Calu3 (cell line): ENCODE results near the gene ZDHHC22. TPM values are rescaled to one million over a fixed set of nuclear protein-coding genes. Genes with fewer than 3 reads are reported as not detected.

Source experiments
- BruUV-seq: library from RNA; stranded (reverse); fragments of 400-500 nt; replicated peaks from 2 replicates; lab custom pipeline; 2021; lab: Mats Ljungman, UMichigan
- CTCF ChIA-PET: fragments of 300-600 bp; sonication (Branson Sonifier 250); formaldehyde crosslinking; loops from one replicate; lab custom pipeline; 2022; ENCODE audit warnings: antibody characterized with exemption; lab: Charles Lee
- DNase-seq: peaks from one replicate; pipeline ENCODE4 v3.0.0; 2022
- H3K27ac Mint-ChIP-seq: one replicate; pipeline ENCODE4 v1.8.0; 2022; ENCODE audit warnings: mixed read lengths; ENCODE audit not compliant: unreplicated experiment
- H3K27me3 Mint-ChIP-seq: one replicate; pipeline ENCODE4 v1.8.0; 2022; ENCODE audit warnings: mixed read lengths; ENCODE audit not compliant: unreplicated experiment
- H3K36me3 Mint-ChIP-seq: one replicate; pipeline ENCODE4 v1.8.0; 2022; ENCODE audit warnings: mild to moderate bottlenecking, moderate library complexity, mixed read lengths; ENCODE audit not compliant: insufficient read depth, unreplicated experiment
- H3K4me1 Mint-ChIP-seq: one replicate; pipeline ENCODE4 v1.8.0; 2022; ENCODE audit warnings: mild to moderate bottlenecking, low read depth, mixed read lengths; ENCODE audit not compliant: unreplicated experiment
- H3K4me3 Mint-ChIP-seq: one replicate; pipeline ENCODE4 v1.8.0; 2022; ENCODE audit warnings: mild to moderate bottlenecking, low read depth, moderate library complexity, mixed read lengths; ENCODE audit not compliant: unreplicated experiment
- H3K9me3 Mint-ChIP-seq: one replicate; pipeline ENCODE4 v1.8.0; 2022; ENCODE audit warnings: low read depth, mixed read lengths; ENCODE audit not compliant: unreplicated experiment
- intact Hi-C: fragments of 100-400 bp; cut with micrococcal nuclease; formaldehyde crosslinking; loops from one replicate; pipeline ENCODE4 v1.10.0; 2022; ENCODE audit not compliant: unreplicated experiment
- total RNA-seq: library from RNA; stranded (reverse); gene quantifications from 2 replicates; pipeline ENCODE4 v1.2.3, GENCODE V29; 2022
- TF ChIP-seq, protein P1 (sequence below): fragments of 200-600 bp; IDR thresholded peaks from one replicate; pipeline ENCODE4 v1.8.0; 2022; ENCODE audit warnings: antibody characterized with exemption; ENCODE audit not compliant: unreplicated experiment

The ZDHHC22 gene
- total RNA-seq, 1 experiment from 2014 or later: not detected

DNA sequence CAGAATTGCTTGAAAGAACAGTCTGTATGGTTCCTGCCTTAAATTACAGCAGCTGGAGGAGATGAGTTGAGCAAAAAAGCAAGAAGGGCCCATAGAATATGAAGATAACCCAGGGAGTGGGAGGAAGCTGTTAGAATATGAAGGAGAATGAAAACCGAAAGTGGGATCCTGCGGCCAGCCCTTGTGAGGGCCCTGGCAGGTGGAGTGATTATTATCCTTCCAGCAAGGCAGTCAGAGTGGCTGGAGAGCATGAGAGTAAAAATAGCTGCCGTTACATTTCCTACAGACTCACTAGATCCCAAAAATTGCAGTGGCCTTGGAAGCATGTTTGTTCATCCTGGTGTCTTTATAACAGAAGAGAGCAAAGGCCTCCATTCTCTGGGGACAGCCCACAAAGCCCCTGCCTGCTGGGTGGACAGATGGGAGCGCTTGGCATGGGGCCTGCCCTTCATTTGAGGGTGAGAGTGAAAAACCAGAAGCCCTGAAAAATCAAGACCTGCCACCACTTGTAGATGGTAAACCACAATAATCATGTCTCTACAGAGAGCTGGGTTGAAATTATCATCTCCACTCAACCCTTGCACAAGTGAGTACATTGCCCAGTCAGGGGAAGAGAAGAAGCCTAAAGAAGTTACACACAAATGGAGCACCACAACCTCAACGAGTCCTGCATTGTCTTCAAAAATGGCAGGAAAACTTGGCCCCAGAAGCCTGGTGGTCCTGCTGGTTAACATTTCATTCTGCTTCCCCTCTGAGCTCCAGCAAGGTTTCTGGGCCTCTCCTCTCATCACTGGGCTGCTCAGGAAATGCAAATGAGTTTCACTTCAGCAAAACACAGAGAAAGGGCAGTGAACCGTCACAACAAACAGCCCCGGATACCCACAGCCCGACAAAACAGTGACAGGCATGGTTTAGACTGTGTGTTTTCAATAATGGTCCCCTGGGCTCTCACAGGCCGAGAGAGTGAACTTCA lies 20.5 kb downstream of the ZDHHC22 start:
- Mint-ChIP-seq H3K27me3 (peaks cover 13% of the 10 kb centered on the region), H3K27ac (no peak overlapping the region), H3K9me3 (no peaks in the 10 kb centered on the region), H3K36me3 (peaks cover 8% of the 10 kb centered on the region), H3K4me1 (peaks cover 18% of the 10 kb centered on the region), H3K4me3 (no peak overlapping the region)
- BruUV-seq: no TSS peak
- no peak for DNase-seq
- intact Hi-C loops: no loop called here
- TF ChIP-seq, protein P1, sequence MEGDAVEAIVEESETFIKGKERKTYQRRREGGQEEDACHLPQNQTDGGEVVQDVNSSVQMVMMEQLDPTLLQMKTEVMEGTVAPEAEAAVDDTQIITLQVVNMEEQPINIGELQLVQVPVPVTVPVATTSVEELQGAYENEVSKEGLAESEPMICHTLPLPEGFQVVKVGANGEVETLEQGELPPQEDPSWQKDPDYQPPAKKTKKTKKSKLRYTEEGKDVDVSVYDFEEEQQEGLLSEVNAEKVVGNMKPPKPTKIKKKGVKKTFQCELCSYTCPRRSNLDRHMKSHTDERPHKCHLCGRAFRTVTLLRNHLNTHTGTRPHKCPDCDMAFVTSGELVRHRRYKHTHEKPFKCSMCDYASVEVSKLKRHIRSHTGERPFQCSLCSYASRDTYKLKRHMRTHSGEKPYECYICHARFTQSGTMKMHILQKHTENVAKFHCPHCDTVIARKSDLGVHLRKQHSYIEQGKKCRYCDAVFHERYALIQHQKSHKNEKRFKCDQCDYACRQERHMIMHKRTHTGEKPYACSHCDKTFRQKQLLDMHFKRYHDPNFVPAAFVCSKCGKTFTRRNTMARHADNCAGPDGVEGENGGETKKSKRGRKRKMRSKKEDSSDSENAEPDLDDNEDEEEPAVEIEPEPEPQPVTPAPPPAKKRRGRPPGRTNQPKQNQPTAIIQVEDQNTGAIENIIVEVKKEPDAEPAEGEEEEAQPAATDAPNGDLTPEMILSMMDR: no peak
- CTCF ChIA-PET: interaction anchor here (1.2 kb wide), 1 partner anchor 198 kb away, joined by 4 read pairs; no protein-coding TSS in a partner anchor

DNA sequence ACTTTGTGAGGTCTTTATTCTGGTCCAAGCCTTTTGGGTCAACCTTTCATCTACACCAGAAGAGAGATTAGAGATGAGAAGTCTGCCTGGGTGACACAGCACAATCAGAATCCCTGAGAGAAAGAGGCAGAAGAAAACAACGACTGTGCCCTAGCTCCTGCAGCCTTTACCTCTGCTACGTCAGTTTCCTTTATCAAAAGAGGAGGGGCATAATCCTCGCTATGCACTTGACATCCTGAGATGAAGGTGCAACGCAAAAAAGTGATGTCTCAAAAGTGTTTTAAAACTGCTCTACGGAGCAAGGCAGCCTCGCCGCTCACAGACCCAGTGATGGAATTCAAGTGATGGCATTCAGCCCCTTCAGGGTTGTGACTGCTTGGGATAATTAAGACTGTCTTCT lies 21.7 kb downstream of the ZDHHC22 start:
- no peak for DNase-seq
- BruUV-seq: no TSS peak
- Mint-ChIP-seq H3K4me1 (peaks cover 18% of the 10 kb centered on the region), H3K36me3 (peaks cover 11% of the 10 kb centered on the region), H3K4me3 (no peak overlapping the region), H3K27me3 (peaks cover under 1% of the 10 kb centered on the region), H3K27ac (no peak overlapping the region), H3K9me3 (no peaks in the 10 kb centered on the region)
- TF ChIP-seq, protein P1: no peak
- CTCF ChIA-PET: interaction anchor here (1.2 kb wide), 1 partner anchor 199 kb away, joined by 4 read pairs; no protein-coding TSS in a partner anchor
- intact Hi-C loops: no loop called here

DNA sequence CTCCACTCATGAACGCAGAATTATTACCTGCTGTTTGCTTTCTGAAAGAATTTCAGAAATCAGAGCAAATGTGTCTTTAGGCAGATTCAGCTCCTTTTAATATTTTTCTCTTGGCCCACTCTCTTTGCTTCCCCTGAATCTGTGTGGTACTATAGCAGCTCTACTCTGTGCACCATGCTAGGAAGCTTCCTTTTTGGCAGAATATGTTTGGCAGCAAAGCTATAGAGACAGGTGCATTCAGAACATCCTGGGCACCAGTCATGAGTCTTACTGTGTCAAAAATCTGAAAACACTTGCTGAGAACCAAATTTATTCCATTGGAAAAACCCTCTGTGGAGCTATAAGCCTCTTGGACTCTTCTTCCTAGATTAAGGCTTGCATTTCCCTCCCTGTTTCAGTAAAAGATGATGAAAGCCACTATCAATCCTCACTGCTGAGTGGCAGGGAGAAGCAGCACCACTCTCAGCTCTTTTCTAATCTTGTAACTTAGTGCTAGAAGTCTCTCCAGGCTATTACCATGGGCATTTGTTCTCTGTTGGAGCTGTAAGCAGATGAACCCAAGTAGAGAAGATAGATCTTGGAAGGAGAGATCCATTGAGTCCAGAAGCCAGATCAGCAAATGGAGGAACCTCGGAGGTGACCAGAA lies 25.3 kb downstream of the ZDHHC22 start:
- H3K4me3 Mint-ChIP-seq: no peak overlapping the region
- intact Hi-C loops: no loop called here
- H3K9me3 Mint-ChIP-seq: no peaks in the 10 kb centered on the region
- no peak overlapping the region for H3K27ac Mint-ChIP-seq
- DNase-seq: no peak
- TF ChIP-seq, protein P1: no peak
- peaks cover 22% of the 10 kb centered on the region for H3K36me3 Mint-ChIP-seq
- CTCF ChIA-PET: no interaction called here
- H3K27me3 Mint-ChIP-seq: no peaks in the 10 kb centered on the region
- BruUV-seq: TSS peak; percentile 11
- H3K4me1 Mint-ChIP-seq: no peaks in the 10 kb centered on the region

DNA sequence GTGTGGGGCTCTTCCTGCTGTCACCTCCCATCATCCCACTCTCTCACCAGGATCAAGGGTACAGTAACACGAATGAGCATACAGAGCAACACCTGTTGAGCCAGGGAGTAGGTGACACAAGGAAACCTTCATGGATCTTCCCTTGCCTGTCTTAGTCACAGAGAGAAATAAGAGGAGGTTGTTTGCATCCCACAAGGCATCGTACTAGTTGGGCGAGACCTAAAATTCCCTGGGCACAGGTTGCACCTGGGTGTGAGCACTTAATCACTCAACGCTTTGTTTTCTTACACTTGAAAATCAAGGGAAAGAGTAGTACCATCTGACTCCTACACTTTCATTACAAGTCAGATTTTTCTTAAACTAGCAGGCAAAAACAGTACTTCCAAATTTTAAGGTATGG lies 27.0 kb downstream of the ZDHHC22 start:
- H3K4me1 Mint-ChIP-seq: no peaks in the 10 kb centered on the region
- TF ChIP-seq, protein P1: no peak
- no peaks in the 10 kb centered on the region for H3K27me3 Mint-ChIP-seq
- CTCF ChIA-PET: interaction anchor here (0.9 kb wide), 1 partner anchor 9 kb away, joined by 3 read pairs; no protein-coding TSS in a partner anchor
- H3K9me3 Mint-ChIP-seq: no peaks in the 10 kb centered on the region
- no TSS peak for BruUV-seq
- H3K27ac Mint-ChIP-seq: no peak overlapping the region
- intact Hi-C loops: no loop called here
- peaks cover 22% of the 10 kb centered on the region for H3K36me3 Mint-ChIP-seq
- no peak overlapping the region for H3K4me3 Mint-ChIP-seq
- DNase-seq: no peak
